ENCODE measurements around the gene GATC.

GRCh38 chr12:120508537-120508936, 62.3 kb downstream of the GATC start:
- TF ChIP-seq CTCF (IDR thresholded peaks at IDR 0.05) (no peak), ZFX (IDR thresholded peaks at IDR 0.05; ENCODE audit: borderline replicate concordance) (no peak)

Measured in 22Rv1 (cell line).